GM19468 (cell line): ENCODE results near the gene TOE1.
"Not testable (repeated sequence)": the region's sequence is repeated elsewhere in the genome, so short reads cannot be mapped to it uniquely, and the experiment has no call there.

ENCODE experiments used
- ATAC-seq: cut with Tn5 transposase; IDR thresholded peaks from one replicate; pipeline ENCODE4 v1.9.1; 2021; ENCODE audit warnings: mild to moderate bottlenecking, moderate library complexity, moderate number of reproducible peaks; ENCODE audit not compliant: unreplicated experiment; ENCODE audit errors: extremely low read depth

Gene TOE1

GRCh38 chr1:45351508-45351907 is 11.5 kb downstream of the TOE1 start:
- no peak for ATAC-seq

GRCh38 chr1:45353685-45354084 is 13.7 kb downstream of the TOE1 start:
- ATAC-seq, result no peak

GRCh38 chr1:45354838-45355237 is 14.9 kb downstream of the TOE1 start:
- ATAC-seq, result no peak

- no peak for ATAC-seq
These were observed 15.7 kb downstream of the TOE1 start for GRCh38 chr1:45355683-45356082.

- no peak for ATAC-seq
These were observed 16.2 kb downstream of the TOE1 start for GRCh38 chr1:45356186-45356585.

GRCh38 chr1:45359882-45360513 is 20.0 kb downstream of the TOE1 start:
- no peak for ATAC-seq

GRCh38 chr1:45360981-45361380 is 21.0 kb downstream of the TOE1 start:
- not testable (repeated sequence) for ATAC-seq

GRCh38 chr1:45364294-45364693 is 24.3 kb downstream of the TOE1 start:
- no peak for ATAC-seq

GRCh38 chr1:45365051-45365450 is 25.1 kb downstream of the TOE1 start:
- no peak for ATAC-seq

- no peak for ATAC-seq
These were observed 30.6 kb downstream of the TOE1 start for GRCh38 chr1:45370575-45370974.

- no peak for ATAC-seq
These were observed 33.6 kb downstream of the TOE1 start for GRCh38 chr1:45373573-45373972.

- no peak for ATAC-seq
These were observed 35.4 kb downstream of the TOE1 start for GRCh38 chr1:45375104-45376090.

GRCh38 chr1:45378184-45378583 is 38.2 kb downstream of the TOE1 start:
- no peak for ATAC-seq

- no peak for ATAC-seq
These were observed 39.6 kb downstream of the TOE1 start for GRCh38 chr1:45379524-45379923.

- ATAC-seq, result no peak
These were observed 40.2 kb downstream of the TOE1 start for GRCh38 chr1:45380125-45380524.

- no peak for ATAC-seq
These were observed 40.8 kb downstream of the TOE1 start for GRCh38 chr1:45380730-45381129.

GRCh38 chr1:45381243-45381642 is 41.3 kb downstream of the TOE1 start:
- no peak for ATAC-seq

GRCh38 chr1:45383191-45383590 is 43.2 kb downstream of the TOE1 start:
- ATAC-seq, result no peak

GRCh38 chr1:45384213-45384612 is 44.2 kb downstream of the TOE1 start:
- ATAC-seq, result not testable (repeated sequence)

- ATAC-seq, result no peak
These were observed 45.3 kb downstream of the TOE1 start for GRCh38 chr1:45385302-45385701.

- ATAC-seq, result no peak
These were observed 46.2 kb downstream of the TOE1 start for GRCh38 chr1:45386219-45386618.
